ENCODE measurements around the gene TTLL5.

The TTLL5 gene

DNA sequence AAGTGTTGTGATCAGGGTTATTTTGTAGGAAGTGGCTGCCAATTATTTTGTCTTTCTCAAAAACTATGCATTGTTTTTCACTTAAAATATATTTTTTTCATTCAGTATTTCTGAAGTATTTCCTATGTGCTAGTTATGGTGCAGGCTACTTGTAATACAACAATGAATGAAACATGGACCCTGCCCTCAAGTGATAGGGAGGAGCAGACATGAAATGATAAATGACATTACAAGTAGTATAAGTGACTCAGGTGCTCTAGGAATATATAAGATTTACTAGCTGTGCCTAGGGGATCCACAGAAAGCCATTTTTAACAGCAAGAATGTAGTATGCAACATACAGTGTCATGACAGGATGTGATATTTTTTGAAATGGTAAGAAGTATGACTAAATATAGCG, 65.3 kb downstream of the TTLL5 start:
- H3K27me3 ChIP-seq (ENCODE audit: control insufficient read depth in 3 of 3, insufficient read depth in 3 of 3, low read depth in 1 of 3, low read length in 3 of 3): no peaks in the 10 kb centered on the region
- H2BK120ac ChIP-seq (ENCODE audit: low read depth, low read length): no peak overlapping the region
- H3K27ac ChIP-seq (replicated peaks; ENCODE audit: low read length): no peak overlapping the region
- H2BK12ac ChIP-seq (ENCODE audit: low read length): no peak overlapping the region
- no peak for DNase-seq (ENCODE audit: low spot score)
- 100% methylated on average over 1 of the region's 1 CpG; no CpG with 5 or more reads in 1 of the 2 donors for WGBS, 2 donors (ENCODE audit: extremely low coverage in 2 of 2, insufficient read length in 2 of 2, insufficient replicate concordance in 1 of 2)
- H4K8ac ChIP-seq (ENCODE audit: low read depth, low read length): no peak overlapping the region
- H3K18ac ChIP-seq (ENCODE audit: low read length): no peak overlapping the region
- H3K4ac ChIP-seq (ENCODE audit: low read length): no peak overlapping the region
- H3K14ac ChIP-seq (ENCODE audit: low read length): no peak overlapping the region
- H4K91ac ChIP-seq (ENCODE audit: low read depth, low read length, poor library complexity): no peak overlapping the region
- H3K79me1 ChIP-seq (ENCODE audit: low read depth, low read length): no peaks in the 10 kb centered on the region
- no peaks in the 10 kb centered on the region for H3K4me1 ChIP-seq (ENCODE audit: control insufficient read depth in 2 of 2, insufficient read depth in 1 of 2, low read depth in 1 of 2, low read length in 2 of 2)
- H3K23ac ChIP-seq (ENCODE audit: low read depth, low read length, poor library complexity): no peak overlapping the region
- H3K4me3 ChIP-seq (ENCODE audit: low read length in 2 of 2): no peak overlapping the region
- H2AK5ac ChIP-seq (ENCODE audit: low read depth, low read length): no peak overlapping the region
- H3K36me3 ChIP-seq (replicated peaks in 1 of 2; ENCODE audit: control insufficient read depth in 2 of 2, insufficient read depth in 2 of 2, low read length in 2 of 2): peaks cover 11 to 75% of the 10 kb centered on the region in 2 donors
- peaks cover 6 to 17% of the 10 kb centered on the region in 2 donors for H3K9me3 ChIP-seq (replicated peaks in 1 of 2; ENCODE audit: control insufficient read depth in 2 of 2, insufficient read depth in 1 of 2, low read depth in 1 of 2, low read length in 2 of 2)
- H3K9ac ChIP-seq (ENCODE audit: low read depth, low read length, poor library complexity): no peak overlapping the region
- H2BK5ac ChIP-seq (ENCODE audit: low read length): no peak overlapping the region
- no peak overlapping the region for H3K4me2 ChIP-seq (ENCODE audit: insufficient read depth, low read length, poor library complexity, severe bottlenecking)
- H2AFZ ChIP-seq (ENCODE audit: low read length): no peak overlapping the region
- H2BK15ac ChIP-seq (ENCODE audit: low read length): no peak overlapping the region

GRCh38 chr14:75727124-75727523, 66.1 kb downstream of the TTLL5 start:
- Histone ChIP-seq H2BK120ac (ENCODE audit: low read depth, low read length) (no peak overlapping the region), H3K9ac (ENCODE audit: low read depth, low read length, poor library complexity) (no peak overlapping the region), H3K9me3 (replicated peaks in 1 of 2; ENCODE audit: control insufficient read depth in 2 of 2, insufficient read depth in 1 of 2, low read depth in 1 of 2, low read length in 2 of 2) (peaks cover 6 to 17% of the 10 kb centered on the region in 2 donors), H3K23ac (ENCODE audit: low read depth, low read length, poor library complexity) (no peak overlapping the region), H3K4me2 (ENCODE audit: insufficient read depth, low read length, poor library complexity, severe bottlenecking) (no peak overlapping the region), H3K4me1 (ENCODE audit: control insufficient read depth in 2 of 2, insufficient read depth in 1 of 2, low read depth in 1 of 2, low read length in 2 of 2) (no peaks in the 10 kb centered on the region), H3K4me3 (ENCODE audit: low read length in 2 of 2) (no peak overlapping the region), H3K27me3 (ENCODE audit: control insufficient read depth in 3 of 3, insufficient read depth in 3 of 3, low read depth in 1 of 3, low read length in 3 of 3) (no peaks in the 10 kb centered on the region), H3K4ac (ENCODE audit: low read length) (no peak overlapping the region), H2BK15ac (ENCODE audit: low read length) (no peak overlapping the region), H3K14ac (ENCODE audit: low read length) (no peak overlapping the region), H4K8ac (ENCODE audit: low read depth, low read length) (no peak overlapping the region), H2BK5ac (ENCODE audit: low read length) (no peak overlapping the region), H3K36me3 (replicated peaks in 1 of 2; ENCODE audit: control insufficient read depth in 2 of 2, insufficient read depth in 2 of 2, low read length in 2 of 2) (peaks cover 6 to 74% of the 10 kb centered on the region in 2 donors), H2AK5ac (ENCODE audit: low read depth, low read length) (no peak overlapping the region), H3K27ac (replicated peaks; ENCODE audit: low read length) (no peak overlapping the region), H3K18ac (ENCODE audit: low read length) (no peak overlapping the region), H4K91ac (ENCODE audit: low read depth, low read length, poor library complexity) (no peak overlapping the region), H2BK12ac (ENCODE audit: low read length) (no peak overlapping the region), H3K79me1 (ENCODE audit: low read depth, low read length) (no peaks in the 10 kb centered on the region), H2AFZ (ENCODE audit: low read length) (no peak overlapping the region)
- no peak for DNase-seq (ENCODE audit: low spot score)
- no CpG with 5 or more reads among the region's 3 CpGs for WGBS, 2 donors (ENCODE audit: extremely low coverage in 2 of 2, insufficient read length in 2 of 2, insufficient replicate concordance in 1 of 2)

GRCh38 chr14:75732888-75733287, 71.8 kb downstream of the TTLL5 start:
- Histone ChIP-seq H4K8ac (ENCODE audit: low read depth, low read length) (no peak overlapping the region), H3K4ac (ENCODE audit: low read length) (no peak overlapping the region), H3K79me1 (ENCODE audit: low read depth, low read length) (no peaks in the 10 kb centered on the region), H3K27ac (replicated peaks; ENCODE audit: low read length) (no peak overlapping the region), H4K91ac (ENCODE audit: low read depth, low read length, poor library complexity) (no peak overlapping the region), H2AFZ (ENCODE audit: low read length) (no peak overlapping the region), H2BK15ac (ENCODE audit: low read length) (no peak overlapping the region), H3K4me2 (ENCODE audit: insufficient read depth, low read length, poor library complexity, severe bottlenecking) (no peak overlapping the region), H3K36me3 (replicated peaks in 1 of 2; ENCODE audit: control insufficient read depth in 2 of 2, insufficient read depth in 2 of 2, low read length in 2 of 2) (peaks cover 1 to 81% of the 10 kb centered on the region in 2 donors), H3K18ac (ENCODE audit: low read length) (no peak overlapping the region), H3K4me3 (ENCODE audit: low read length in 2 of 2) (no peak overlapping the region), H3K23ac (ENCODE audit: low read depth, low read length, poor library complexity) (no peak overlapping the region), H2BK12ac (ENCODE audit: low read length) (no peak overlapping the region), H3K9me3 (replicated peaks in 1 of 2; ENCODE audit: control insufficient read depth in 2 of 2, insufficient read depth in 1 of 2, low read depth in 1 of 2, low read length in 2 of 2) (no peaks in the 10 kb centered on the region), H3K9ac (ENCODE audit: low read depth, low read length, poor library complexity) (no peak overlapping the region), H2AK5ac (ENCODE audit: low read depth, low read length) (no peak overlapping the region), H3K4me1 (ENCODE audit: control insufficient read depth in 2 of 2, insufficient read depth in 1 of 2, low read depth in 1 of 2, low read length in 2 of 2) (peaks cover 0 to 2% of the 10 kb centered on the region in 2 donors), H2BK5ac (ENCODE audit: low read length) (no peak overlapping the region), H3K27me3 (ENCODE audit: control insufficient read depth in 3 of 3, insufficient read depth in 3 of 3, low read depth in 1 of 3, low read length in 3 of 3) (no peaks in the 10 kb centered on the region), H3K14ac (ENCODE audit: low read length) (no peak overlapping the region), H2BK120ac (ENCODE audit: low read depth, low read length) (no peak overlapping the region)
- WGBS, 2 donors (ENCODE audit: extremely low coverage in 2 of 2, insufficient read length in 2 of 2, insufficient replicate concordance in 1 of 2): no CpG with 5 or more reads among the region's 3 CpGs
- no peak for DNase-seq (ENCODE audit: low spot score)

DNA sequence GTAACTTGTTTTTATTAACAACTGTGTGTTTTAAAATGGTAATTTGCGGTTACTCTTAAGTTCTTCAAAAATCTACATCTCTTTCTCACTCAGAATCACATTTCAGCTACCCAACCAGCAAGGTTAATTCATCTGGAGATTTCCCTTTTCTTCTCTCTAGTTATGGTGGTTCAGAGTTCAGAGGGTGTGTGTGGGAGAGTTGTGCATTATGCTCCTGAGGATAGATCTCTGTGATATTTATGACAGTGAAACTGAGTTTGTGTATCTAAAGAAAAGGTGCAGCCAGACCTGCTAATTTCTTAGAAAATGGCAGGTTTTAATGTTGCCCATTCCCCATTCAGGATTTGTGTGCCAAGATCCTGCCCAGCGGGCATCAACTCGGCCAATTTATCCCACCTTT, 73.8 kb downstream of the TTLL5 start:
- Histone ChIP-seq H3K9ac (ENCODE audit: low read depth, low read length, poor library complexity) (no peak overlapping the region), H3K4me2 (ENCODE audit: insufficient read depth, low read length, poor library complexity, severe bottlenecking) (no peak overlapping the region), H2AFZ (ENCODE audit: low read length) (no peak overlapping the region), H2BK12ac (ENCODE audit: low read length) (no peak overlapping the region), H4K8ac (ENCODE audit: low read depth, low read length) (no peak overlapping the region), H3K23ac (ENCODE audit: low read depth, low read length, poor library complexity) (no peak overlapping the region), H3K4me3 (ENCODE audit: low read length in 2 of 2) (no peak overlapping the region), H3K4me1 (ENCODE audit: control insufficient read depth in 2 of 2, insufficient read depth in 1 of 2, low read depth in 1 of 2, low read length in 2 of 2) (peaks cover 0 to 2% of the 10 kb centered on the region in 2 donors), H4K91ac (ENCODE audit: low read depth, low read length, poor library complexity) (no peak overlapping the region), H3K27me3 (ENCODE audit: control insufficient read depth in 3 of 3, insufficient read depth in 3 of 3, low read depth in 1 of 3, low read length in 3 of 3) (no peaks in the 10 kb centered on the region), H3K9me3 (replicated peaks in 1 of 2; ENCODE audit: control insufficient read depth in 2 of 2, insufficient read depth in 1 of 2, low read depth in 1 of 2, low read length in 2 of 2) (no peaks in the 10 kb centered on the region), H2BK120ac (ENCODE audit: low read depth, low read length) (no peak overlapping the region), H3K18ac (ENCODE audit: low read length) (no peak overlapping the region), H2AK5ac (ENCODE audit: low read depth, low read length) (no peak overlapping the region), H3K14ac (ENCODE audit: low read length) (no peak overlapping the region), H2BK15ac (ENCODE audit: low read length) (no peak overlapping the region), H2BK5ac (ENCODE audit: low read length) (no peak overlapping the region), H3K79me1 (ENCODE audit: low read depth, low read length) (no peaks in the 10 kb centered on the region), H3K27ac (replicated peaks; ENCODE audit: low read length) (no peak overlapping the region), H3K36me3 (replicated peaks in 1 of 2; ENCODE audit: control insufficient read depth in 2 of 2, insufficient read depth in 2 of 2, low read length in 2 of 2) (peaks cover 0 to 75% of the 10 kb centered on the region in 2 donors), H3K4ac (ENCODE audit: low read length) (no peak overlapping the region)
- DNase-seq (ENCODE audit: low spot score): no peak
- no CpG with 5 or more reads among the region's 3 CpGs for WGBS, 2 donors (ENCODE audit: extremely low coverage in 2 of 2, insufficient read length in 2 of 2, insufficient replicate concordance in 1 of 2)

Measured in neuronal stem cell (in vitro differentiated cells).